PFSK-1 (cell line): ENCODE measurements around the gene LRRC71.

Experiments
- FOXP2 ChIP-seq: optimal IDR thresholded peaks from 2 replicates; pipeline ENCODE3; 2011; ENCODE audit warnings: borderline replicate concordance, control low read depth, inconsistent platforms; ENCODE audit not compliant: insufficient read depth; ENCODE audit errors: extremely low read length, extremely low read depth
- POLR2AphosphoS5 ChIP-seq: IDR thresholded peaks from 2 replicates; pipeline ENCODE4 v1.6.1; 2012; ENCODE audit warnings: low read depth, mild to moderate bottlenecking, control low read depth, low read length, moderate library complexity
- REST ChIP-seq, 2 experiments: IDR thresholded peaks; 2 replicates each; pipeline versions ENCODE4 v1.6.1 to v1.8.0; 2011 to 2012; ENCODE audit warnings: low read depth in 2 of 2, low read length in 2 of 2, control low read depth in 1 of 2, inconsistent platforms in 1 of 2, mild to moderate bottlenecking in 1 of 2, moderate library complexity in 1 of 2; ENCODE audit not compliant: insufficient read depth in 1 of 2
- SIN3A ChIP-seq: IDR thresholded peaks from 2 replicates; pipeline ENCODE4 v1.6.1; 2012; ENCODE audit warnings: mild to moderate bottlenecking, low read length, moderate library complexity, borderline replicate concordance; ENCODE audit not compliant: insufficient read depth
- TAF1 ChIP-seq: IDR thresholded peaks from 2 replicates; pipeline ENCODE4 v1.6.1; 2012; ENCODE audit warnings: low read length, control low read depth, borderline replicate concordance; ENCODE audit not compliant: insufficient read depth

LRRC71 gene

GRCh38 chr1:156908541-156908940, 11.9 kb upstream of the LRRC71 start:
- no peak for TF ChIP-seq FOXP2
- TF ChIP-seq SIN3A = no peak
- no peak for TF ChIP-seq REST (IDR thresholded peaks at IDR 0.05; ENCODE audit: insufficient read depth in 1 of 2, low read depth in 2 of 2, low read length in 2 of 2)
- TF ChIP-seq POLR2AphosphoS5 = no peak
- no peak for TF ChIP-seq TAF1

GRCh38 chr1:156908955-156909354, 11.5 kb upstream of the LRRC71 start:
- TF ChIP-seq POLR2AphosphoS5 (no peak), TAF1 (no peak), FOXP2 (no peak)

GRCh38 chr1:156909671-156910070, 10.8 kb upstream of the LRRC71 start:
- no peak for TF ChIP-seq SIN3A
- no peak for TF ChIP-seq POLR2AphosphoS5
- TF ChIP-seq REST (IDR thresholded peaks at IDR 0.05; ENCODE audit: insufficient read depth in 1 of 2, low read depth in 2 of 2, low read length in 2 of 2) = no peak
- TF ChIP-seq TAF1 = no peak
- no peak for TF ChIP-seq FOXP2

- TF ChIP-seq FOXP2 (peak; percentile 40), POLR2AphosphoS5 (no peak), REST (IDR thresholded peaks at IDR 0.05; ENCODE audit: insufficient read depth in 1 of 2, low read depth in 2 of 2, low read length in 2 of 2) (no peak), SIN3A (no peak)
Observed at GRCh38 chr1:156910309-156910782, 10.1 kb upstream of the LRRC71 start.

GRCh38 chr1:156911577-156912298, 8.7 kb upstream of the LRRC71 start:
- TF ChIP-seq FOXP2 = no peak
- no peak for TF ChIP-seq TAF1
- TF ChIP-seq POLR2AphosphoS5 = no peak
- no peak for TF ChIP-seq SIN3A
- no peak for TF ChIP-seq REST (IDR thresholded peaks at IDR 0.05; ENCODE audit: insufficient read depth in 1 of 2, low read depth in 2 of 2, low read length in 2 of 2)
